CD14-positive monocyte (primary cell): ENCODE data around the gene DCAF4. TPM values are rescaled to one million over a fixed set of nuclear protein-coding genes. Genes with fewer than 3 reads are reported as not detected.

Experiments
- DNase-seq, 3 donors: peaks; one replicate each; pipeline ENCODE4 v3.0.0-alpha.2; 2011 to 2022
- H2AFZ ChIP-seq: 2 replicates; pipeline ENCODE4 v1.6.0; 2012; ENCODE audit warnings: mild to moderate bottlenecking, low read depth, low read length, inconsistent platforms; ENCODE audit not compliant: insufficient read depth, poor library complexity, severe bottlenecking
- H3K27ac ChIP-seq, 2 donors: 1 replicate in 1 of 2; 2 replicates in 1 of 2; pipeline ENCODE4 v1.5.1; 2012 to 2013; ENCODE audit warnings: low read length in 2 of 2, control low read depth in 1 of 2, inconsistent platforms in 1 of 2, low read depth in 1 of 2, mild to moderate bottlenecking in 1 of 2
- H3K27me3 ChIP-seq, 2 donors: one replicate each; pipeline versions ENCODE4 v1.6.0 to v1.6.1; 2011 to 2013; ENCODE audit warnings: low read length in 2 of 2; ENCODE audit not compliant: control insufficient read depth in 2 of 2, insufficient read depth in 2 of 2
- H3K36me3 ChIP-seq, 2 donors: replicated peaks in 1 of 2; 1 replicate in 1 of 2; 2 replicates in 1 of 2; pipeline versions ENCODE4 v1.5.1 to v1.6.1; 2012 to 2013; ENCODE audit warnings: low read length in 2 of 2, control low read depth in 1 of 2, inconsistent platforms in 1 of 2, mild to moderate bottlenecking in 1 of 2; ENCODE audit not compliant: insufficient read depth in 2 of 2, control insufficient read depth in 1 of 2
- H3K4me1 ChIP-seq, 2 donors: 1 replicate in 1 of 2; 2 replicates in 1 of 2; pipeline versions ENCODE4 v1.5.1 to v1.6.1; 2012 to 2013; ENCODE audit warnings: low read length in 2 of 2, control low read depth in 1 of 2, inconsistent platforms in 1 of 2, mild to moderate bottlenecking in 1 of 2, moderate library complexity in 1 of 2; ENCODE audit not compliant: insufficient read depth in 2 of 2, control insufficient read depth in 1 of 2
- H3K4me2 ChIP-seq: replicated peaks from 2 replicates; pipeline ENCODE3; 2012; ENCODE audit warnings: low read length, moderate library complexity, mild to moderate bottlenecking; ENCODE audit not compliant: poor library complexity, severe bottlenecking; ENCODE audit errors: extremely low read depth
- H3K4me3 ChIP-seq, 3 experiments: fragments of 200-600 bp in 1 of 3; sonication (generic) in 1 of 3; replicated peaks in 1 of 3; 1 replicate in 2 of 3; 2 replicates in 1 of 3; pipeline ENCODE4 v1.5.1; 2011 to 2013; ENCODE audit warnings: low read length in 3 of 3, mild to moderate bottlenecking in 3 of 3, control low read depth in 2 of 3, low read depth in 2 of 3, inconsistent platforms in 1 of 3, moderate library complexity in 1 of 3
- H3K79me2 ChIP-seq: 2 replicates; pipeline ENCODE4 v1.6.0; 2012; ENCODE audit warnings: mild to moderate bottlenecking, control low read depth, inconsistent platforms, low read length, moderate library complexity; ENCODE audit not compliant: insufficient read depth
- H3K9ac ChIP-seq: 2 replicates; pipeline ENCODE4 v1.6.0; 2017; ENCODE audit warnings: low read length, mild to moderate bottlenecking; ENCODE audit not compliant: insufficient read depth, poor library complexity, severe bottlenecking
- H3K9me3 ChIP-seq, 2 donors: replicated peaks in 1 of 2; 1 replicate in 1 of 2; 2 replicates in 1 of 2; pipeline versions ENCODE4 v1.5.1 to v1.6.1; 2012 to 2013; ENCODE audit warnings: low read length in 2 of 2, control low read depth in 1 of 2; ENCODE audit not compliant: control insufficient read depth in 1 of 2, insufficient read depth in 1 of 2
- H4K20me1 ChIP-seq: 2 replicates; pipeline ENCODE4 v1.6.0; 2012; ENCODE audit warnings: mild to moderate bottlenecking, low read length, control low read depth, moderate library complexity; ENCODE audit not compliant: insufficient read depth
- H3K27ac Mint-ChIP-seq, 7 donors: one replicate each; pipeline ENCODE4 v1.8.0; 2020; ENCODE audit warnings: mild to moderate bottlenecking in 7 of 7, mixed read lengths in 7 of 7, moderate library complexity in 6 of 7, inconsistent platforms in 2 of 7
- H3K27me3 Mint-ChIP-seq, 3 donors: one replicate each; pipeline ENCODE4 v1.8.0; 2021 to 2022; ENCODE audit warnings: low read depth in 3 of 3, mild to moderate bottlenecking in 3 of 3, mixed read lengths in 3 of 3, moderate library complexity in 3 of 3, inconsistent platforms in 1 of 3
- H3K36me3 Mint-ChIP-seq, 2 donors: one replicate each; pipeline ENCODE4 v1.8.0; 2020; ENCODE audit warnings: mixed read lengths in 2 of 2, inconsistent platforms in 1 of 2, mild to moderate bottlenecking in 1 of 2
- H3K4me1 Mint-ChIP-seq: one replicate; pipeline ENCODE4 v1.8.0; 2020; ENCODE audit warnings: mild to moderate bottlenecking, mixed read lengths
- H3K4me3 Mint-ChIP-seq, 2 donors: one replicate each; pipeline ENCODE4 v1.8.0; 2020; ENCODE audit warnings: mild to moderate bottlenecking in 2 of 2, mixed read lengths in 2 of 2, moderate library complexity in 1 of 2
- H3K9me3 Mint-ChIP-seq, 7 donors: one replicate each; pipeline ENCODE4 v1.8.0; 2020 to 2022; ENCODE audit warnings: mixed read lengths in 7 of 7, mild to moderate bottlenecking in 6 of 7, moderate library complexity in 6 of 7, inconsistent platforms in 2 of 7
- WGBS: methylation state at CpG from one replicate; pipeline ENCODE4 v1.1.5; 2013; ENCODE audit warnings: missing lambda C conversion rate; ENCODE audit not compliant: insufficient coverage; 5-methylcytosine and 5-hydroxymethylcytosine counted together
- intact Hi-C, 2 donors: fragments of 100-400 bp; cut with micrococcal nuclease; formaldehyde crosslinking; loops; one replicate each; pipeline versions ENCODE4 v1.15.0 to v1.15.1; 2023
- polyA plus RNA-seq, 3 donors: library from polyadenylated mRNA; depleted of rRNA in 1 of 3; unstranded in 2 of 3; stranded (reverse) in 1 of 3; fragments of 300-500 nt in 2 of 3; fragments of >200 nt in 1 of 3; fragmentation: Illumina TruSeq in 2 of 3; gene quantifications; 1 replicate in 2 of 3; 2 replicates in 1 of 3; pipeline ENCODE4 v1.2.3, GENCODE V29; 2012 to 2021
- TF ChIP-seq, protein P1 (sequence below): fragments of 200-600 bp; IDR thresholded peaks from one replicate; pipeline ENCODE4 v1.8.0; 2022; ENCODE audit warnings: antibody characterized with exemption, mild to moderate bottlenecking

DCAF4 gene
- polyA plus RNA-seq, 3 donors: 1.1 to 7.2 (median 2.3) TPM

DNA sequence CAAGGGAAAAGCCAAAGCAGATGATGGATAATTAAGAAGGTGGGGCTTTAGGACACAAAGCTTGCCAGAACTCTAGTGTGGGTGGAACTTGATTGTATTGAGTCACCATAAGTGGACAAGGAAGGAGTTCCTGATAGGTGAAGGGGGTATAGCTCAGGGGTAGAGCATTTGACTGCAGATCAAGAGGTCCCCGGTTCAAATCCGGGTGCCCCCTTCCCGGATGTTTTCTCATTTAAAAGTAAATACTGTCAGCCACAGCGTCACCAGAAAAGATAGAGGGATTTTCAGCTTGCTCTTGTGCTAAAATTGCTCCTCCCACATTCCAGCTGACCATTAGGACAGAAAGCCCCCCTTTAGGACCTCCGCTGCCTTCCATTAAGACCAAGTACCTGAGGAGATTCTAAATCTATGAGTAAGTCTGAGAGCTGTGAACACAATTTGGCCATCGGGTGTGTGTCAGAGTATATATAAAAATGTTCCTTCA, 36.6 kb downstream of the DCAF4 start:
- no peak overlapping the region for H3K4me2 ChIP-seq
- H2AFZ ChIP-seq: no peak overlapping the region
- Mint-ChIP-seq H3K36me3 (peaks cover 24 to 25% of the 10 kb centered on the region in 2 donors), H3K27me3 (peaks cover 0 to 2% (median 0%) of the 10 kb centered on the region in 3 donors), H3K4me3 (no peak overlapping the region), H3K9me3 (no peaks in the 10 kb centered on the region), H3K4me1 (peaks cover 4% of the 10 kb centered on the region), H3K27ac (no peak overlapping the region)
- DNase-seq: no peak
- peaks cover under 1 to 9% of the 10 kb centered on the region in 2 donors for H3K36me3 ChIP-seq
- no peaks in the 10 kb centered on the region for H3K9me3 ChIP-seq
- H3K27me3 ChIP-seq: no peaks in the 10 kb centered on the region
- intact Hi-C loops: no loop called here
- no peak overlapping the region for H3K27ac ChIP-seq
- no peaks in the 10 kb centered on the region for H4K20me1 ChIP-seq
- no CpG with 5 or more reads among the region's 6 CpGs for WGBS
- H3K9ac ChIP-seq: no peak overlapping the region
- TF ChIP-seq, protein P1, sequence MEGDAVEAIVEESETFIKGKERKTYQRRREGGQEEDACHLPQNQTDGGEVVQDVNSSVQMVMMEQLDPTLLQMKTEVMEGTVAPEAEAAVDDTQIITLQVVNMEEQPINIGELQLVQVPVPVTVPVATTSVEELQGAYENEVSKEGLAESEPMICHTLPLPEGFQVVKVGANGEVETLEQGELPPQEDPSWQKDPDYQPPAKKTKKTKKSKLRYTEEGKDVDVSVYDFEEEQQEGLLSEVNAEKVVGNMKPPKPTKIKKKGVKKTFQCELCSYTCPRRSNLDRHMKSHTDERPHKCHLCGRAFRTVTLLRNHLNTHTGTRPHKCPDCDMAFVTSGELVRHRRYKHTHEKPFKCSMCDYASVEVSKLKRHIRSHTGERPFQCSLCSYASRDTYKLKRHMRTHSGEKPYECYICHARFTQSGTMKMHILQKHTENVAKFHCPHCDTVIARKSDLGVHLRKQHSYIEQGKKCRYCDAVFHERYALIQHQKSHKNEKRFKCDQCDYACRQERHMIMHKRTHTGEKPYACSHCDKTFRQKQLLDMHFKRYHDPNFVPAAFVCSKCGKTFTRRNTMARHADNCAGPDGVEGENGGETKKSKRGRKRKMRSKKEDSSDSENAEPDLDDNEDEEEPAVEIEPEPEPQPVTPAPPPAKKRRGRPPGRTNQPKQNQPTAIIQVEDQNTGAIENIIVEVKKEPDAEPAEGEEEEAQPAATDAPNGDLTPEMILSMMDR: no peak
- H3K79me2 ChIP-seq: no peaks in the 10 kb centered on the region
- H3K4me1 ChIP-seq: no peaks in the 10 kb centered on the region
- H3K4me3 ChIP-seq: no peak overlapping the region

DNA sequence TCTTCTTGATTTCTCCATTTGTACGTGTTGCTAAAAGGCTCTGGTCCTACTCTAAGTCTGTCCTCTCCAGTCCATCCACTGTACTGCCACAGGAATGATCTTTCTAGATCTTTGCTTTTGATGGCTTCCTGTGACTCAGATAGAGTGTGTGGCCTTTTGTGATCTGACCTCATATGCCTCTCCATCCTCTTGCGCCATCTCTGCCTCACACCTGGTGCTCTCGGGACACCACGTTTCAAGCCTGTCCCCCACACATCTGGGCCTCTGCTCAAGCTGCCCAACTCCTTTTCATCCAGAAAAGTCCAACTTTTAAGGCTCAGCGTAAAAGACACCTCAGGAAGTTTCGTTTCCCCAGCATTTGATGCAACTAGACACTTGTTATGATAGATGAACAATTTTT, 39.0 kb downstream of the DCAF4 start:
- H3K27me3 ChIP-seq: no peaks in the 10 kb centered on the region
- peaks cover 36 to 42% of the 10 kb centered on the region in 2 donors for H3K36me3 Mint-ChIP-seq
- peaks cover 0 to 2% (median 0%) of the 10 kb centered on the region in 3 donors for H3K27me3 Mint-ChIP-seq
- no peak overlapping the region for H3K4me2 ChIP-seq
- no peaks in the 10 kb centered on the region for H3K4me1 ChIP-seq
- H4K20me1 ChIP-seq: no peaks in the 10 kb centered on the region
- H3K9me3 Mint-ChIP-seq: no peaks in the 10 kb centered on the region
- H3K27ac Mint-ChIP-seq: peak overlapping the region in 1 of 7 donors; percentile 8
- no peak overlapping the region for H3K9ac ChIP-seq
- no peak overlapping the region for H3K4me3 Mint-ChIP-seq
- no peak overlapping the region for H2AFZ ChIP-seq
- TF ChIP-seq, protein P1: no peak
- intact Hi-C loops: no loop called here
- no peak overlapping the region for H3K4me3 ChIP-seq
- no peak overlapping the region for H3K27ac ChIP-seq
- peaks cover 4% of the 10 kb centered on the region for H3K4me1 Mint-ChIP-seq
- DNase-seq: no peak
- H3K9me3 ChIP-seq: no peaks in the 10 kb centered on the region
- peaks cover 16 to 30% of the 10 kb centered on the region in 2 donors for H3K36me3 ChIP-seq
- H3K79me2 ChIP-seq: no peaks in the 10 kb centered on the region
- WGBS: 100% methylated on average over 1 of the region's 6 CpGs
